PC-9 (cell line): ENCODE results near the gene HDAC7. TPM values are rescaled to one million over a fixed set of nuclear protein-coding genes. Genes with fewer than 3 reads are reported as not detected.
A peak's percentile ranks its signal among the peaks of the same experiment; 100 is the strongest.

Experiments
- BruUV-seq: library from RNA; stranded (reverse); fragments of 400-500 nt; replicated peaks from 2 replicates; lab custom pipeline; 2021; lab: Mats Ljungman, UMichigan
- CTCF ChIA-PET: fragments of 300-600 bp; sonication (Branson Sonifier 250); formaldehyde crosslinking; loops from one replicate; lab custom pipeline; 2022; ENCODE audit warnings: antibody characterized with exemption; lab: Charles Lee
- POLR2A ChIA-PET: fragments of 300-600 bp; sonication (Branson Sonifier 250); formaldehyde crosslinking; loops from one replicate; lab custom pipeline; 2022; ENCODE audit warnings: antibody characterized with exemption; ENCODE audit not compliant: unreplicated experiment; lab: Charles Lee
- DNase-seq, 2 experiments: peaks; one replicate each; pipeline versions ENCODE4 v3.0.0 to v3.0.0-alpha.2; 2015 to 2022; ENCODE audit warnings: mixed read lengths in 1 of 2
- H2AFZ ChIP-seq: fragments of 200-600 bp; sonication (generic); 2 replicates; pipeline ENCODE4 v1.8.1; 2017; ENCODE audit warnings: antibody characterized with exemption
- H3F3A ChIP-seq: fragments of 200-600 bp; sonication (generic); 2 replicates; pipeline ENCODE4 v1.8.1; 2017; ENCODE audit warnings: antibody characterized with exemption, mild to moderate bottlenecking, low read depth; ENCODE audit not compliant: insufficient read depth
- H3K27ac ChIP-seq: fragments of 200-600 bp; sonication (generic); 2 replicates; pipeline ENCODE4 v1.6.1; 2016; ENCODE audit warnings: mixed run types
- H3K27me3 ChIP-seq: fragments of 200-600 bp; sonication (generic); 2 replicates; pipeline ENCODE4 v1.6.1; 2016; ENCODE audit warnings: low read depth, mixed run types; ENCODE audit not compliant: insufficient read depth
- H3K36me3 ChIP-seq: fragments of 200-600 bp; sonication (generic); 2 replicates; pipeline ENCODE4 v1.6.1; 2016; ENCODE audit warnings: low read depth, mixed run types
- H3K4me1 ChIP-seq: fragments of 200-600 bp; sonication (generic); replicated peaks from 2 replicates; pipeline ENCODE4 v1.6.1; 2016; ENCODE audit warnings: mixed run types; ENCODE audit not compliant: insufficient read depth
- H3K4me2 ChIP-seq: fragments of 200-600 bp; sonication (generic); 2 replicates; pipeline ENCODE4 v1.6.1; 2017; ENCODE audit warnings: mixed run types
- H3K4me3 ChIP-seq: fragments of 200-600 bp; sonication (generic); 2 replicates; pipeline ENCODE4 v1.6.1; 2016; ENCODE audit warnings: mixed run types
- H3K79me2 ChIP-seq: fragments of 200-600 bp; sonication (generic); 2 replicates; pipeline ENCODE4 v1.6.1; 2017; ENCODE audit warnings: low read depth, mixed run types
- H3K9me2 ChIP-seq: fragments of 200-600 bp; sonication (generic); 2 replicates; pipeline ENCODE4 v1.8.1; 2017; ENCODE audit warnings: mild to moderate bottlenecking; ENCODE audit not compliant: insufficient read depth
- H3K9me3 ChIP-seq: fragments of 200-600 bp; sonication (generic); 2 replicates; pipeline ENCODE4 v1.8.1; 2016; ENCODE audit warnings: low read depth; ENCODE audit not compliant: insufficient read depth
- H4K20me1 ChIP-seq: fragments of 200-600 bp; sonication (generic); 2 replicates; pipeline ENCODE4 v1.8.1; 2017; ENCODE audit not compliant: insufficient read depth
- CTCF ChIP-seq: fragments of 200-600 bp; sonication (generic); conservative IDR thresholded peaks from 2 replicates; pipeline ENCODE4 v1.6.1; 2017; ENCODE audit warnings: mixed run types, antibody characterized with exemption, mild to moderate bottlenecking, moderate library complexity
- EZH2 ChIP-seq: fragments of 200-600 bp; sonication (generic); IDR thresholded peaks from 2 replicates; pipeline ENCODE4 v1.8.0; 2017; ENCODE audit warnings: antibody characterized with exemption, low read depth
- intact Hi-C: fragments of 100-400 bp; cut with micrococcal nuclease; formaldehyde crosslinking; loops from one replicate; pipeline ENCODE4 v1.10.0; 2022; ENCODE audit not compliant: unreplicated experiment
- total RNA-seq: library from RNA; stranded (reverse); gene quantifications from 2 replicates; pipeline ENCODE4 v1.2.3, GENCODE V29; 2021

Gene HDAC7
- total RNA-seq, 1 experiment from 2014 or later, result 106 TPM

DNA sequence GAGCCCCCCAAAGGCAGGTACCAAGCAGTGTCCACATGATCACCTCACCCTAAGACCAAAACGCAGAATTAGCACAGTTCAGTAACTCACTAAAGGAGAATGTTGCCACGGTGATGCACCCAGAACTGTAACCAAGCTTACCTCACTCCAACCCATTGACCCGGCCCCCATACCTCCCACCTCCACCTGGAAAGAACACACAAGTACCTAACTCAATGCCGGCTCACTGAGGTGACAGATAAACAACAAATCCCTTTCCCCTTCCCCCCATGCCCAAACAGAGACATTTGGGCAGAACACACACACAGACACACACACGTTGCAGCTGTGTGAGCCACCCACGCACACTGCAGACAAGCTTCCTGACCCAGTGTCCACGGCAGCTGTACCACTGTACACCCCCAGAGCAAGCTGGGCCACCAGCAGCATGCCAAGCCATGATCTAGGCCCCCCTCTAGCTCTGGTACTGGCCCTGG, 62.3 kb downstream of the HDAC7 start:
- intact Hi-C loops, result no loop called here

DNA sequence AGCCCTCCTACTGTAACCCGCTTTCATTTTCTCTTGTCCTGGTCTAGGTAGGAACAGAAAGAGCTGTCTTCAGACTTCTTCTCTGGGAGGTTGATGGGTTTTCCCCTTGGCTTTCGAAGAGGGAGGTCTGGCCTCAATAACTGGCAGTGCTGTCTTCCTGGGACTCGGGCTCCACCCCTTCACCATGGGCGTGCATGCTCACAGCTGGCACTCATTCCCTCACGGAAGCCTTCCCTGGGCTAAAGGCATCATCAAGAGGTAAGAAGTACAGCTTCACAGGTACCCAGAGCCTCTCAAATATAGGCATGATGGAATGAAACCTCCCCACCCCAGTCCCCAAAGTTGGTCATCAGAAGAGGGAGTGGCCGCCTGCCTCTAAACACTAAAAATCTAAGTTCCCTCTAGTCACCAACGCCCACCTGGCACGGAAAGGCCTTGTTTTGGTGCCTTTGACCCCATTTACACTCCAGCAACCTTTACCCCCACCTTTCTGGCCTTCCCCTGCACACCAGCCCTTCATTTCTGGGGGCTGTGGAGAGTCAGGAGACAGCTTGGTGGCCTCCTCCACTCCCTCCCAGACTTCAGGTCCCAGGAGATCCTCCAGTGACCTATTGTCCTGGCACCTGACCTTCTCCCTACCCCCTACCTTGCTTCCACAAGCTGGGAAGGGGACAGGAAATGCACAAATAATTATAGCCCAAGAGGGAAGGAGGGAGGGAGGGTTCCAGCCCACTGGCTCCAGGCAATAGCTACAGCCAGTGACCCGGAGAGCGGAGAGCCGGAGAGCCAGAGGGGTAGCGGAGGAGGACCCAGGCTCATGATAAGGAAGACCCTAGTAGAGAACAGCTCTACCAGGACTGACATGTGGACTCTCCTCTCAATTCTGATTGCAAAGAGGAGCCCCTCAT, 63.8 kb downstream of the HDAC7 start:
- DNase-seq, result no peak
- no peaks in the 10 kb centered on the region for H3K9me2 ChIP-seq
- TF ChIP-seq EZH2 (no peak), CTCF (no peak)
- no peak overlapping the region for H3K4me3 ChIP-seq
- H3K4me2 ChIP-seq, result peak overlapping the region; percentile 97
- H3K36me3 ChIP-seq, result no peaks in the 10 kb centered on the region
- no peak overlapping the region for H3K27ac ChIP-seq
- ChIA-PET POLR2A (interaction anchor here (0.6 kb wide), 2 partner anchors 11 to 214 kb away, joined by 3 read pairs; no protein-coding TSS in a partner anchor), CTCF (interaction anchor here (0.6 to 1.7 kb wide), 3 partner anchors 11 to 26 kb away, joined by 4 to 6 read pairs (median 5); no protein-coding TSS in a partner anchor)
- H3K9me3 ChIP-seq, result no peaks in the 10 kb centered on the region
- peaks cover 16% of the 10 kb centered on the region; the same call in 1 of the 2 replicates for H3K79me2 ChIP-seq
- intact Hi-C loops, result loop anchor here (1.0 to 2.0 kb wide), 2 partner anchors 22 to 69 kb away; no protein-coding TSS in a partner anchor
- H3K27me3 ChIP-seq, result no peaks in the 10 kb centered on the region
- H3K4me1 ChIP-seq, result peaks cover 90% of the 10 kb centered on the region
- peaks cover 47% of the 10 kb centered on the region for H3F3A ChIP-seq
- BruUV-seq, result no TSS peak
- no peaks in the 10 kb centered on the region for H4K20me1 ChIP-seq
- H2AFZ ChIP-seq, result no peak overlapping the region

More for the DNA sequence above, 62.3 kb downstream of the HDAC7 start:
- H2AFZ ChIP-seq, result no peak overlapping the region
- no peaks in the 10 kb centered on the region for H3K27me3 ChIP-seq
- BruUV-seq, result no TSS peak
- POLR2A ChIA-PET, result interaction anchor here (0.7 kb wide), 1 partner anchor 401 kb away, joined by 3 read pairs; no protein-coding TSS in a partner anchor
- H3K27ac ChIP-seq, result no peak overlapping the region
- no peak for DNase-seq
- no peak for TF ChIP-seq CTCF
- no peak for TF ChIP-seq EZH2
- H3K9me3 ChIP-seq, result no peaks in the 10 kb centered on the region
- H3K4me2 ChIP-seq, result peak overlapping the region; percentile 97
- no peaks in the 10 kb centered on the region for H3K9me2 ChIP-seq
- CTCF ChIA-PET, result interaction anchor here (1.0 kb wide), 1 partner anchor 9 kb away, joined by 5 read pairs; no protein-coding TSS in a partner anchor
- H3K79me2 ChIP-seq, result peaks cover 16% of the 10 kb centered on the region; the same call in 1 of the 2 replicates
- H3K36me3 ChIP-seq, result no peaks in the 10 kb centered on the region
- H4K20me1 ChIP-seq, result no peaks in the 10 kb centered on the region
- peak overlapping the region; percentile 75; the same call in 1 of the 2 replicates for H3K4me3 ChIP-seq
- peaks cover 75% of the 10 kb centered on the region for H3K4me1 ChIP-seq
- peaks cover 32% of the 10 kb centered on the region for H3F3A ChIP-seq

DNA sequence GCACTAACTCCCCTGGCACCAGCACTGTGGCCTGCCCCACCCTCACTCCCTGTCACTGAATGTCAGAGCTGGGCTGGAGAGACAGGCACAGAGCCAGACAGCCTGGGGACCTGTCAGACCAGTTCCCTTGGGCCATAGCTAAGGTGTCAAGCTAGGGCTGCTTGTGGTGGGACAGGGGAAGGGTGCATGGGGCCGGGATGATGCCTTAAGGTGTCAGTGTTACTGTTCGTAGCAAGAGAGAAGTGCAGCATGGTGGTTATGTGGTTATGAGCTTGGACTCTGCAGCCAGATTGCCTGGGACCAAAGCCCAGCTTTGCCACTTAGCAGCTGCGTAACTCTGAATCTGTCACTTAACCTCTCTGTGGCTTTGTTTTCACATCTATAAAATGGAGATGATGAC, 64.8 kb downstream of the HDAC7 start:
- Histone ChIP-seq H4K20me1 (no peaks in the 10 kb centered on the region), H3K4me1 (peaks cover 93% of the 10 kb centered on the region), H3K27me3 (no peaks in the 10 kb centered on the region), H2AFZ (no peak overlapping the region), H3K79me2 (peaks cover 16% of the 10 kb centered on the region; the same call in 1 of the 2 replicates), H3K27ac (peak overlapping the region; percentile 75), H3K4me3 (no peak overlapping the region; the same call in 1 of the 2 replicates), H3F3A (peaks cover 47% of the 10 kb centered on the region), H3K36me3 (no peaks in the 10 kb centered on the region), H3K9me3 (no peaks in the 10 kb centered on the region), H3K4me2 (peak overlapping the region; percentile 97), H3K9me2 (no peaks in the 10 kb centered on the region)
- ChIA-PET POLR2A (interaction anchor here (0.5 to 1.5 kb wide), 5 partner anchors 10 to 548 kb away, joined by 3 to 18 read pairs (median 3); partner anchors contain the start of gene HDAC7), CTCF (interaction anchor here (0.6 to 1.7 kb wide), 5 partner anchors 10 to 735 kb away, joined by 3 to 6 read pairs (median 4); partner anchors contain the start of gene SLC48A1)
- DNase-seq, result peak; percentile 80 to 81
- BruUV-seq, result no TSS peak
- intact Hi-C loops, result loop anchor here (1.0 to 5.0 kb wide), 3 partner anchors 23 to 1373 kb away; no protein-coding TSS in a partner anchor
- TF ChIP-seq CTCF, result no peak
- no peak for TF ChIP-seq EZH2
